Liver (tissue), 9 donors: Measurements from ENCODE around the gene FIBCD1. TPM values are rescaled to one million over a fixed set of nuclear protein-coding genes. Genes with fewer than 3 reads are reported as not detected.

Experiments
- DNase-seq: peaks from one replicate; pipeline ENCODE4 v3.0.0-alpha.2; 2017; ENCODE audit warnings: low spot score
- H3K27ac ChIP-seq, 2 donors: one replicate each; pipeline ENCODE4 v1.7.0; 2013; ENCODE audit warnings: inconsistent platforms in 2 of 2, low read length in 2 of 2, control low read depth in 1 of 2, low read depth in 1 of 2, mild to moderate bottlenecking in 1 of 2
- H3K27me3 ChIP-seq, 4 donors: one replicate each; pipeline versions ENCODE4 v1.6.1 to v1.7.0; 2013; ENCODE audit warnings: low read length in 3 of 4, inconsistent platforms in 1 of 4, mild to moderate bottlenecking in 1 of 4, moderate library complexity in 1 of 4; ENCODE audit not compliant: control insufficient read depth in 4 of 4, insufficient read depth in 4 of 4
- H3K36me3 ChIP-seq, 4 donors: one replicate each; pipeline versions ENCODE4 v1.6.1 to v1.7.0; 2013; ENCODE audit warnings: low read length in 3 of 4, mild to moderate bottlenecking in 3 of 4, low read depth in 1 of 4, moderate library complexity in 1 of 4; ENCODE audit not compliant: control insufficient read depth in 4 of 4, insufficient read depth in 3 of 4
- H3K4me1 ChIP-seq, 4 donors: one replicate each; pipeline versions ENCODE4 v1.6.1 to v1.7.0; 2013; ENCODE audit warnings: low read length in 3 of 4, mild to moderate bottlenecking in 3 of 4, moderate library complexity in 1 of 4; ENCODE audit not compliant: control insufficient read depth in 4 of 4, insufficient read depth in 4 of 4
- H3K4me3 ChIP-seq, 3 donors: one replicate each; pipeline versions ENCODE4 v1.6.1 to v1.7.0; 2013; ENCODE audit warnings: low read length in 3 of 3, control low read depth in 1 of 3, low read depth in 1 of 3, mild to moderate bottlenecking in 1 of 3
- H3K9ac ChIP-seq, 2 donors: one replicate each; pipeline ENCODE4 v1.7.0; 2013; ENCODE audit warnings: low read length in 2 of 2, mild to moderate bottlenecking in 2 of 2, moderate library complexity in 2 of 2, control low read depth in 1 of 2, low read depth in 1 of 2
- H3K9me3 ChIP-seq, 4 donors: one replicate each; pipeline versions ENCODE4 v1.6.1 to v1.7.0; 2013; ENCODE audit warnings: low read length in 3 of 4; ENCODE audit not compliant: control insufficient read depth in 4 of 4
- CTCF ChIP-seq: fragments of 150-350 bp; IDR thresholded peaks from 2 replicates; pipeline ENCODE4 v1.5.1; 2017; ENCODE audit warnings: improper control_type of control experiment, low read depth, low read length; ENCODE audit not compliant: missing input control
- EGR1 ChIP-seq, 2 donors: IDR thresholded peaks; 2 replicates each; pipeline ENCODE4 v1.6.1; 2016 to 2018; ENCODE audit warnings: antibody characterized with exemption in 2 of 2, low read depth in 2 of 2
- FOXA1 ChIP-seq: IDR thresholded peaks from 2 replicates; pipeline ENCODE4 v1.6.1; 2016; ENCODE audit warnings: antibody characterized with exemption
- FOXA2 ChIP-seq: IDR thresholded peaks from 2 replicates; pipeline ENCODE4 v1.6.1; 2016; ENCODE audit warnings: antibody characterized with exemption
- HNF4G ChIP-seq: IDR thresholded peaks from 2 replicates; pipeline ENCODE4 v1.6.1; 2016; ENCODE audit warnings: antibody characterized with exemption
- JUND ChIP-seq, 2 donors: IDR thresholded peaks; 2 replicates each; pipeline ENCODE4 v1.6.1; 2016; ENCODE audit warnings: antibody characterized with exemption in 2 of 2
- NR2F2 ChIP-seq: IDR thresholded peaks from 2 replicates; pipeline ENCODE4 v1.6.1; 2016; ENCODE audit warnings: antibody characterized with exemption
- REST ChIP-seq: IDR thresholded peaks from 2 replicates; pipeline ENCODE4 v1.6.1; 2016; ENCODE audit warnings: antibody characterized with exemption, mild to moderate bottlenecking
- RXRA ChIP-seq, 2 donors: IDR thresholded peaks; 2 replicates each; pipeline ENCODE4 v1.6.1; 2017 to 2018; ENCODE audit warnings: antibody characterized with exemption in 2 of 2, mild to moderate bottlenecking in 1 of 2
- SP1 ChIP-seq: IDR thresholded peaks from 2 replicates; pipeline ENCODE4 v1.6.1; 2018; ENCODE audit warnings: antibody characterized with exemption, mild to moderate bottlenecking
- TAF1 ChIP-seq: conservative IDR thresholded peaks from 2 replicates; pipeline ENCODE4 v1.6.1; 2016; ENCODE audit warnings: antibody characterized with exemption, mild to moderate bottlenecking
- YY1 ChIP-seq: IDR thresholded peaks from 2 replicates; pipeline ENCODE4 v1.6.1; 2016; ENCODE audit warnings: antibody characterized with exemption, mild to moderate bottlenecking
- WGBS: extraction: QIAGEN DNeasy Blood & Tissue Kit; methylation state at CpG from one replicate; pipeline ENCODE4 v1.1.7; 2013; 5-methylcytosine and 5-hydroxymethylcytosine counted together
- polyA plus RNA-seq, 2 donors: library from polyadenylated mRNA; stranded (reverse) in 1 of 2; unstranded in 1 of 2; fragments of 200-250 nt in 1 of 2; fragments of >200 nt in 1 of 2; fragmentation: Nextera tagmentation in 1 of 2; extraction: Ambion mirVana in 1 of 2; gene quantifications; one replicate each; pipeline versions ENCODE4 v1.2.1 to v1.2.3, GENCODE V29; 2013 to 2015
- total RNA-seq, 2 donors: library from RNA; depleted of rRNA; stranded (reverse); fragments of >200 nt; gene quantifications; one replicate each; pipeline ENCODE4 v1.2.3, GENCODE V29; 2014
- TF ChIP-seq, protein P1 (sequence below): IDR thresholded peaks from 2 replicates; pipeline ENCODE4 v1.6.1; 2016; ENCODE audit warnings: antibody characterized with exemption
- donor health status: healthy.
- donor health status: healthy.
- donor health status: healthy.
- donor health status: healthy.
- donor health status: healthy.

The FIBCD1 gene
- total and polyA plus RNA-seq, 4 donors, result not detected

DNA sequence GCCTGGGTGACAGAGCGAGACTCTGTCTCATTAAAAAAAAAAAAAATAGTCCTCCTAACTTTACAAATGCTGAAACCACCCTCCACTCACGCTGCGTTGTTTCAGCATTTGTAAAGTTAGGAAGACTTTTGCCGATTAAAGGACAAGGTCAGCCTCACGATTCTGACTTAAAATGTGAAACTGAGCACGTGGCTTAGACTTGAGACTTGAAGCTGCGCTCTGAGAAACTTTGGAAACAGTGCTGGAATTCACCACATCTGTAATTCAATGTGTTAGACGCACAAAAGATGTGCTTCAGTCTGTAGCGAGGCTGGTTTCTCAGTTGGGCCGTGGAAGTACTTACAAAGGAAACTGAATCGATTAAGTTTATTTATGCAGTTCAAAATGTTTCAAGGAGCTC lies 44.9 kb upstream of the FIBCD1 start:
- no peak for DNase-seq
- WGBS, result 87% methylated on average over 11 of the region's 11 CpGs

More for the DNA sequence above, 44.9 kb upstream of the FIBCD1 start:
- H3K9me3 ChIP-seq, result no peaks in the 10 kb centered on the region
- no peak overlapping the region for H3K27ac ChIP-seq
- peaks cover 0 to 6% (median 1%) of the 10 kb centered on the region in 4 donors for H3K27me3 ChIP-seq
- no peaks in the 10 kb centered on the region for H3K36me3 ChIP-seq
- H3K4me3 ChIP-seq, result no peak overlapping the region
- TF ChIP-seq RXRA (IDR thresholded peaks at IDR 0.05) (no peak), FOXA2 (no peak), EGR1 (IDR thresholded peaks at IDR 0.05; ENCODE audit: low read depth in 2 of 2) (no peak), NR2F2 (no peak), JUND (IDR thresholded peaks at IDR 0.05) (no peak), SP1 (no peak), REST (no peak), YY1 (no peak), CTCF (no peak), FOXA1 (no peak), HNF4G (no peak), TAF1 (no peak)
- TF ChIP-seq, protein P1, sequence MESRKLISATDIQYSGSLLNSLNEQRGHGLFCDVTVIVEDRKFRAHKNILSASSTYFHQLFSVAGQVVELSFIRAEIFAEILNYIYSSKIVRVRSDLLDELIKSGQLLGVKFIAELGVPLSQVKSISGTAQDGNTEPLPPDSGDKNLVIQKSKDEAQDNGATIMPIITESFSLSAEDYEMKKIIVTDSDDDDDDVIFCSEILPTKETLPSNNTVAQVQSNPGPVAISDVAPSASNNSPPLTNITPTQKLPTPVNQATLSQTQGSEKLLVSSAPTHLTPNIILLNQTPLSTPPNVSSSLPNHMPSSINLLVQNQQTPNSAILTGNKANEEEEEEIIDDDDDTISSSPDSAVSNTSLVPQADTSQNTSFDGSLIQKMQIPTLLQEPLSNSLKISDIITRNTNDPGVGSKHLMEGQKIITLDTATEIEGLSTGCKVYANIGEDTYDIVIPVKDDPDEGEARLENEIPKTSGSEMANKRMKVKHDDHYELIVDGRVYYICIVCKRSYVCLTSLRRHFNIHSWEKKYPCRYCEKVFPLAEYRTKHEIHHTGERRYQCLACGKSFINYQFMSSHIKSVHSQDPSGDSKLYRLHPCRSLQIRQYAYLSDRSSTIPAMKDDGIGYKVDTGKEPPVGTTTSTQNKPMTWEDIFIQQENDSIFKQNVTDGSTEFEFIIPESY, result no peak
- no peaks in the 10 kb centered on the region for H3K4me1 ChIP-seq
- no peak overlapping the region for H3K9ac ChIP-seq
